HG03108 (cell line): Measurements from ENCODE around the gene TBCD.

Source experiments
- ATAC-seq: cut with Tn5 transposase; IDR thresholded peaks from one replicate; pipeline ENCODE4 v1.9.1; 2021; ENCODE audit warnings: moderate library complexity; ENCODE audit not compliant: unreplicated experiment

The TBCD gene

GRCh38 chr17:82789051-82789592 lies 37.3 kb downstream of the TBCD start:
- no peak for ATAC-seq

DNA sequence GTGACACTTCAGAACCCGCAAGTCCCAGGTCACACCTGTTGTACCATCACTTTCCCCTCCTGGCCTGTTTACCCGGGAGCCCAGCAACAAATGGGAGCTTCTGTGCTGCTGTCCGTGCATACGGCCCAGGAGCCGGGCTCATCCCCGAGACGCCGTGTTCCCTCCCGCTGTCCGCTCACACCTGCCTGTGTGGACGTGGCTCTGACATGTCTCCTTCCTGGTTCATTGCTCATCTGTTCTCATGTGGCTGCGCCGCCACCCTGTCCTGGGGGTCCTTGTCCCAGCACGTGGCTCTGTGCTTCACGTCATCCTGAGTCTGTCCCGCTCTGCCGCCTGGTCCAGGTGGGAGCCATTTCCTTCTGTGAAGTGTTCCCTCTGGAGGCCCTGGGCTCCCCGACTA lies 37.9 kb downstream of the TBCD start:
- no peak for ATAC-seq

DNA sequence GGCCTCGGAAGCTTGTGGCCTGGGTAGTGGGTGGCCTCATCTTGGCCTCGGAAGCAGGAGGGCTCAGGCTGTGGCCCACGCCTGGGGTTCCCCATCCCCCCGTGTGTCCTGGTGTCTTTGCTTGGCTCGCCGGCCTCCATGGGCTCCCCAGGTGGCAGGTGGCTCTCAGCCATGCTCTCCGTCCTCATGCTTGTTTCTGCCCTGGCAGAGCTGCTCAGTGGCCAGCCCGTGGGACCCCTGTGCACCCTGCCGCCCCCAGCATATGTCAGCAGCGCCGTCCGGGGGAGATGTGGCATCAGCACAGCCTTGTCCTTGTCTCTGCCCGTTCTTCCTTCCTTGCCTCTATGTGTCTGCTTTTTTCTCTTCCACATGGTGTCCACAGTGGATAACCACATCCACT lies 38.5 kb downstream of the TBCD start:
- ATAC-seq, result no peak

- ATAC-seq, result no peak
Observed at GRCh38 chr17:82791532-82791931, 39.7 kb downstream of the TBCD start.

- ATAC-seq, result no peak
Observed at GRCh38 chr17:82793974-82794630, 42.2 kb downstream of the TBCD start.

DNA sequence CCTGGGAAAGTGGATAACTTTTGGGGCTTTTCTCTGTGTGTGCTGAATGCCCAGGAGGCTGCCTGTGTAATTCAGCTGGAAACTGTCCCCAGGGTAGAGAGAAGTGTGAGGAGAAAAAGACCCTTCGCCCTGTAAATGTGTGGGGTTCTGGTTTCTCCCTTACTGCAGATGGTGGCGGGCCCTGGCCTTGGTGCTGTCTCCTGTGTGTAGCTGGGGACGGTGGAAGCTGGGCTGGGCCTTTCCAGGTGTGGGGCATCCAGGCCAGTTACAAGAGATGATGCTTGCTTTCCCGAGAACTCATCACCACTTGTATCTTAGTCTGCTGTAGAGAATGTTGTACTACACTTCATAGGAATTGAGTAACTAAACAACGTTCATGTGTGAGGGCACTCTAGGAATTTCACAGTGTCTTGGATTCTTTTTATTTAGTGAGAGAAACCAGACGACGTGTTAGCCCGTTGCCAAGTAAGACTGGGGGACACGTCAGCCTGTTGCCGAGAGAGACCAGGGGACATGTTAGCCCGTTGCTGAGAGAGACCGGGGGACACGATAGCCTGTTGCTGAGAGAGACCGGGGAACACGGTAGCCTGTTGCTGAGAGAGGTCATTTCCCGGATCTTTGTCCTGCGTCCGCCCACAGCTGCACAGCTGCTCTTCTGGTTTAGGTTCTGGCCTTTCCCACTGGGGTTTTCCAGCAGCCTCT lies 43.1 kb downstream of the TBCD start:
- ATAC-seq, result no peak

GRCh38 chr17:82795615-82796014 lies 43.8 kb downstream of the TBCD start:
- ATAC-seq, result no peak

DNA sequence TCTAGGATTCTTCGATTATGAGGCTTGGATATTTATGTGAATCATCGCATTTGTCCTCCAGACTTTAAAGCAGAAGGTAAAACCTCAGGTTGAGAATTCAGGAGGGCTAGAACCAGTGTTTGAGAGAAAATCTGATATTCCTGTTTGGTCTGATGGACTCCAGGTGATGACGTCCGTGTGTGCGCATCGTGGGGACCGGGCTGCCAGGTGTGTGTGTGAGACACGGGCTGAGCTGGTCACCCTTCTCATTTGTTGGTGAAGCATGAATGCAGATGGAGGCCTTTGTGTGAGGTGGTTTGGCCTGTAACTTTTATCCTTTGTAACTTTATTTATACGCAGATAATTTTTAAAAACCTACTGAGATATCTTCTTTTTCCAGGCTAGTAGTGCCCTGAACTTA lies 45.2 kb downstream of the TBCD start:
- no peak for ATAC-seq

GRCh38 chr17:82798752-82799151 lies 46.9 kb downstream of the TBCD start:
- ATAC-seq, result no peak

GRCh38 chr17:82799591-82799990 lies 47.7 kb downstream of the TBCD start:
- ATAC-seq, result no peak

- no peak for ATAC-seq
Observed at GRCh38 chr17:82800885-82801284, 49.0 kb downstream of the TBCD start.

GRCh38 chr17:82801377-82801970 lies 49.6 kb downstream of the TBCD start:
- no peak for ATAC-seq

- ATAC-seq, result no peak
Observed at GRCh38 chr17:82802075-82802780, 50.4 kb downstream of the TBCD start.

- ATAC-seq, result no peak
Observed at GRCh38 chr17:82803185-82803584, 51.3 kb downstream of the TBCD start.

DNA sequence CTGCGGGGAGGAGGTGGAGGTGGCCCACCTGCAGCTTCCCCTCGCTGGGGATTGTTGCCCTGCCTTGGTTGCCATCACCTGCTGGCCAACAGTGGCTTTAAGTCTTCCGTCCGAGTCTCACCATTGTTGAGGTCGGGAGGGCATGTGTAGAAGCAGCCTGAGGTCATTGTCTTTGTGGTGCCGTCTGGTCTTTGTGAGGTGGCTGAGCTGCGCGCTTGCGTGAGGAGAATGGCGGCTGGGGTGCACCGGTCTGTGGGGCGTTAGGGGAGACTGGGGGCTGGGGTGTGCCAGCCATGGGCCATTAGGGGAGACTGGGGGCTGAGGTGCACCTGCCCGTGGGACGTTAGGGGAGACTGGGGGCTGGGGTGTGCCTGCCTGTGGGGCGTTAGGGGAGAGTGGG lies 51.7 kb downstream of the TBCD start:
- ATAC-seq, result no peak

DNA sequence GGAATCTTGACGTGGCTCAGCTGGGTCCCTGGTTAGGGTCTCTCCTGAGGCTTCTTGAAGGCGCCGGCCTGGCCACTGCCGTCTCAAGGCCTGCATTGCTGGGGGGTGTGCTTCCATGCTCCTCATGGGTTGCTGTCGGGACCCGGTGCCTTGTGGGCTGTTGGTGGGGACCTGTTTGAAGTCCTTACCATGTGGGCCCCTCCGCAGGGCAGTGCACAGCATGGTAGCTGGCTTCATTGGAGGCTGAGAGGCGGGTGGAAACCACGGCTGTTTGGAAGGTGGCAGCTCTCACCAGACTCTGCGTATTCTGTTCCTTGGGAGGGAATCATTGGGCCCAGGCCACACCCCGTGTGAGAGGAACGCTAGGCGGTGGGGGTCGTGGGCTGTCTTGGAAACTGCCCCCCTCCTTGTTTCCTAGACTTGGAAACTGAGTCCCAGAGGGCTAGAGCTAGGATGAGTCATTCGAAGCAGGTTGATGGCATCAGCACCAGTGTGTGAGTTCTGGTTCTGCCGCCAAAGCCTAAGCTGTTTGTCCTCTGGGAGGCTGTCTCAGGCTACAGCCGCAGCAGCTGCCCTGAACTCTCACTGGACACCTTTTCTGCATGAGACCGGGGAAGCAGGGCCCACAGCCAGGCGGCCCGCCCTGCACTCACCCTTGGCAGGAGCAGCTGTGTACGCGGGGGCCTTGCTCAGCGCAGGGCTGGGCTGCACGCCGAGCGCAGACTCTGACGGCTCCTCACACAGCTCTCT lies 52.8 kb downstream of the TBCD start:
- no peak for ATAC-seq

- ATAC-seq, result no peak
Observed at GRCh38 chr17:82805254-82805653, 53.4 kb downstream of the TBCD start.

DNA sequence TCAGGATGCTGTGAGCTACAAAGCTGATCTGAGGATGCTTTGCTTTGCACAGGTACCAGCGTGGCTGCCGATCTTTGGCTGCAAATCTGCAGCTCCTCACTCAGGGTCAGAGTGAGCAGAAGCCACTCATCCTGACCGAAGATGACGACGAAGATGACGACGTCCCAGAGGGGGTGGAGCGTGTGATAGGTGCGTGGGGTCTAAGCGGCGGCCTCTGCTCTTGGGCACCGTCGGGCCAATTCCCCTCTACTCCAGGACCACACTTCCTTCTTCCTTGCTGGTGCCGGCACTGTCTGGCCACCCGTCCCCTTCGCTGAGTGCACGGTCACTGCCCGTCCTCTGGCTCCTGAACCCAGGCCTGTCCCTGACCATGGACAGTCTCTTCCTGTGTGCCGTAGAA lies 54.0 kb downstream of the TBCD start:
- no peak for ATAC-seq

GRCh38 chr17:82806645-82807044 lies 54.8 kb downstream of the TBCD start:
- ATAC-seq, result no peak

DNA sequence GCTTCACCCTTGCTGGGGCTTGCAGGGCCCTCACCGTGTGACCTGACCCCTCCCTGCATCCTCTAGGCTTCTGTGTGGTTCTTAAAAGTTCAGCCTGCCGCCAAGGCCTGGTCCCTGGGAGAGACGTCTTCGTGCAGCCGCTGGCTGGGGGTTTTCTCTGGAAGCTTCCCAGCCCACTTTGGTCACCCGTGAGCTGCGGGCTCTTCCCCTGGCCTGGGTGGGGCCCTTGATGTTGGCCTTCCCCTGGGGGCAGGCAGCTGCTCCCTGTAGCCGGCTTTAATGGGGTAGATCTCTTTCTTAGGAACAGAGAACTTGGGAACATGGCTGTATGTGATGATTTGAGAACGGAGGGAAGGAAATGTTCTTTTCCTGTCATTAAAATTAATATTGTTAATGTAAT lies 55.2 kb downstream of the TBCD start:
- no peak for ATAC-seq

GRCh38 chr17:82807562-82807961 lies 55.7 kb downstream of the TBCD start:
- ATAC-seq, result no peak
